ENCODE data around the gene AAR2.
A peak's percentile ranks its signal among the peaks of the same experiment; 100 is the strongest.

Gene AAR2

DNA sequence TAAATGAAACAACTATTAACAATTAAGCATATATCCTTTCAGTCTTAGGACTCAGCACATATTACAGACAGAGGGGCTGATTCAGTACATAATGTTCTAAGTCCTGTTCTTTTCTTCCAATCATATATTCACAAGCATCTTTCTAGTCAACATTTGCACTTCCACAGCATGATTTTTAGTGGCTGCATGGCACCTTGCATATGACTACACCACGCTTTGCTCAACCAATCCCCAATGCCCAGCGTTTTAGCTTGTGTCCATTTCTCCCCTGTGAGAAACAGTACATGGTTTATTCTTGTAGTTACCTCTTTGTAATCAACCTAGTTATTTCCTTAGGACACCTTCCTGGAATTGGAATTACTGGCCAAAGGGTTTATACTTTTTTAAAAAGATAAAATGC is 33.2 kb downstream of the AAR2 start:
- in situ Hi-C loops (cut with HindIII; ENCODE audit: low pct_ligation_motif_present, low sequenced_read_pairs), result no loop called here
- TF ChIP-seq, protein P1, sequence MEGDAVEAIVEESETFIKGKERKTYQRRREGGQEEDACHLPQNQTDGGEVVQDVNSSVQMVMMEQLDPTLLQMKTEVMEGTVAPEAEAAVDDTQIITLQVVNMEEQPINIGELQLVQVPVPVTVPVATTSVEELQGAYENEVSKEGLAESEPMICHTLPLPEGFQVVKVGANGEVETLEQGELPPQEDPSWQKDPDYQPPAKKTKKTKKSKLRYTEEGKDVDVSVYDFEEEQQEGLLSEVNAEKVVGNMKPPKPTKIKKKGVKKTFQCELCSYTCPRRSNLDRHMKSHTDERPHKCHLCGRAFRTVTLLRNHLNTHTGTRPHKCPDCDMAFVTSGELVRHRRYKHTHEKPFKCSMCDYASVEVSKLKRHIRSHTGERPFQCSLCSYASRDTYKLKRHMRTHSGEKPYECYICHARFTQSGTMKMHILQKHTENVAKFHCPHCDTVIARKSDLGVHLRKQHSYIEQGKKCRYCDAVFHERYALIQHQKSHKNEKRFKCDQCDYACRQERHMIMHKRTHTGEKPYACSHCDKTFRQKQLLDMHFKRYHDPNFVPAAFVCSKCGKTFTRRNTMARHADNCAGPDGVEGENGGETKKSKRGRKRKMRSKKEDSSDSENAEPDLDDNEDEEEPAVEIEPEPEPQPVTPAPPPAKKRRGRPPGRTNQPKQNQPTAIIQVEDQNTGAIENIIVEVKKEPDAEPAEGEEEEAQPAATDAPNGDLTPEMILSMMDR (IDR thresholded peaks at IDR 0.05; ENCODE audit: low read depth, low read length, missing control alignments), result no peak

DNA sequence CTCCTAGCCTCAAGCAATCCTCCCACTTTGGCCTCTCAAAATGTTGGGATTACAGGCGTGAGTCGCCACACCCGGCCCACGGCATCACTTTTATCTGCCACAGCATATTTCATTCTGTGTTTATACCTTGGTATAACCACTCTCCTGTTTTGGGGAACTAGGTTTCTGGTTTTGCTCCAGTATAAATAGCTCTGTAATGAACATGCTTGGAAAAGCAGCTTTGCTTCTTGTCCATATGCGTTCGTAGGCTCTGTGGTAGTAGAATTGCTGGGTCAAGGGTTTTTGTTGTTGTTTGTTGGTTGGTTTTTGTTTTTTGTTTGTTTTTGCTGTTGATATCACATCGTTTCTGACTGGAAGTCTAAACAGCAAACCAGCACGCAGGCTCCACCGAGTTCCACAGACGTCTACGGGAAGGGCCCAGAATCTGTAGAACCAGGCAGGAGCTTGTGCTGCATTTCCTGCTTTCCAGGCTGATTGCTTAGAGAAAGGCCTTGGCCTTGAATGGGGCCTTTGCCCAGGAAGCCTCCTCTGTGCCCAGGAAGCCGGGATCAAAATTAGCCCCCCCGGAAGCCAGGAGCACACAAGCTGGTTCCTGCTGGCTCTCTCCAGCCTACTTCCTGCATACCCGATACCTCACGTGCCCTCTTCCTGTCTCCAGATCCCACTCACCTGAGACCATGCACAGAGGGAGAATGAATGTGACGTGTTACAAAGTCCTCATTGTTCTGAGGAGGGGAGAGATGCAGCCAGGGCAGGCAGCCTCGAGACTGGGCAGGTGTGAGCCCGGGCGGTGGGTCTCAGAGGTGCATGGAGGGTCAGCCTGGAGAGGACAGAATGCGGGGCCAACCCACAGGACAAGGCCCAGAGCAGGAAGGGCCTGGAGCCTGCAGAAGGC is 34.7 kb downstream of the AAR2 start:
- in situ Hi-C loops (cut with HindIII; ENCODE audit: low pct_ligation_motif_present, low sequenced_read_pairs), result no loop called here
- no peak overlapping the region for H3K27ac ChIP-seq
- H3K36me3 ChIP-seq (replicated peaks), result no peaks in the 10 kb centered on the region
- no peak for DNase-seq
- peaks cover 11% of the 10 kb centered on the region for H3K27me3 ChIP-seq (replicated peaks)
- TF ChIP-seq, protein P1 (IDR thresholded peaks at IDR 0.05; ENCODE audit: low read depth, low read length, missing control alignments), result no peak
- H3K4me3 ChIP-seq (ENCODE audit: low read depth, low read length), result no peak overlapping the region

More for the DNA sequence above, 33.2 kb downstream of the AAR2 start:
- DNase-seq, result no peak
- Histone ChIP-seq H3K36me3 (replicated peaks) (no peaks in the 10 kb centered on the region), H3K27ac (no peak overlapping the region), H3K4me3 (ENCODE audit: low read depth, low read length) (no peak overlapping the region), H3K27me3 (replicated peaks) (peaks cover 9% of the 10 kb centered on the region)

DNA sequence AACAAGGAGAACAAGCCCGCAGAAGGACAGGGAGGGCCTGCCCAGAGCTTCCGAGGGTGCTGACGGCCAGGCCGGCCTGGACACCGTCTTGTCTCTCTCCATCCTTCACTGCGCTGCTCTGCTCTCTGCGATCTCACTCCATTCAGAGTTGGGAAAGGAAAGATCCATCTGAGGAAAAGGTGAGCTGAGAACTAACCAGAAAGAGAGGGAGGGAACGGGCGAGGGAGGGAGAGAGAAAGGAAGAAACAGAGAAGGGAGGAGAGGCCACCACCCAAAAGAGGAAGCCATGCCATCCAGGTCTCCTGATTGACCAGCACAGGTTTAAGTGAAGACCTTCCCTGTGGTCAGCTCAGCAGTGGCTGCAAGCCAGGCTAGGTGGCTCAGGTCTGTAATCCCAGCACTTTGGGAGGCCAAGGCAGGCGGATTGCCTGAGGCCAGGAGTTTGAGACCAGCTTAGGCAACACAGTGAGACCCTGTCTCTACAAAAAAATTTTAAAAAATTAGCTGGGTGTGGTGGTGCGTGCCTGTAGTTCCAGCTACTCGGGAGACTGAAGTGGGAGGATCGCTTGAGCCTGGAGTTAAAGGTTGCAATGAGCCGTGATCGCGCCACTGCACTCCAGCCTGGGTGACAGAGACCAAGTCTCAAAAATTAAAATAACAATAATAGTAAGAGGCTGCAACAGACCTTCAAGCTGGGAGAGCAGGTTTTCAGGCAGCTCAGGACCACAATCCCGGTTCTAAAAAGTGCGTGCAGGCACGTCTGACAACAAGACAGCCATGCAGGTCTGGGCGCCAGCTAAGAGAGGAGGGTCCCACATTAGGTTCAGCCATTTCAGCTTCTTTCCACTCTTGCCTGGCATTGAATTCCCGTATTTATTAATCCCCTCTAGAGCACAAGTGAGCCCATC is 35.6 kb downstream of the AAR2 start:
- TF ChIP-seq, protein P1 (IDR thresholded peaks at IDR 0.05; ENCODE audit: low read depth, low read length, missing control alignments), result no peak

DNA sequence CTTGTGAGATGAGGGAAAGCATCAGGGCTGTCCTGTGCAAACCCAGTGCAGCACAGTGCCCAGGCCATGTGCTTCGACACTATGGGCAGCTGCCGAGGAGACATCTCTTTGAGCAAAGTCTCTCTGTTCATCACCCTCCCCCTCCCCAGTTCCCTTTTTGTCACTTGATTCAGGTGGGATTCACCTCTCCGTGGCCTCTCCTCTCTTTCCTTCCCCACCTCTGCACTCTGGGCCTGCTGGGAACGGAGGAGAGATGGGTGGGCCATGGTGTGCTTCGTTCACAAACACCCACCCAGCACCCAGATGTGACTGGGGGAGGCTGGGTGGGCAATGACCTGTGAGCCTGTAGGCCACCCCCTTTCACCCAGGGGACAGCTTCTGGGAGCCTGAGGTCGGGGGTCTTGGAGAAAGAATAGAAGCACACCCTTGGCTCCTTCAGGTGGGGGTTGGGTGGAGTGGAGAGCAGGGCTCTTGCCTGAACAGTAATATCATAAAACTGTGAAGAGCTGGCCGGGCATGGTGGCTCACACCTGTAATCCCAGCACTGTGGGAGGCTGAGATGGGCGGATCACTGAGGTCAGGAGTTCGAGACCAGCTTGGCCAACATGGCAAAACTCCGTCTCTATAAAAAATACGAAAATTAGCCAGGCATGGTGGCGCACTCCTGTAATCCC is 36.4 kb downstream of the AAR2 start:
- no peak for DNase-seq
- TF ChIP-seq, protein P1 (IDR thresholded peaks at IDR 0.05; ENCODE audit: low read depth, low read length, missing control alignments), result no peak
- H3K36me3 ChIP-seq (replicated peaks), result no peaks in the 10 kb centered on the region
- H3K27me3 ChIP-seq (replicated peaks), result peaks cover 13% of the 10 kb centered on the region
- no peak overlapping the region for H3K4me3 ChIP-seq (ENCODE audit: low read depth, low read length)
- in situ Hi-C loops (cut with HindIII; ENCODE audit: low pct_ligation_motif_present, low sequenced_read_pairs), result no loop called here
- no peak overlapping the region for H3K27ac ChIP-seq

More for the DNA sequence above, 35.6 kb downstream of the AAR2 start:
- H3K4me3 ChIP-seq (ENCODE audit: low read depth, low read length), result no peak overlapping the region
- H3K36me3 ChIP-seq (replicated peaks), result no peaks in the 10 kb centered on the region
- no peak for DNase-seq
- in situ Hi-C loops (cut with HindIII; ENCODE audit: low pct_ligation_motif_present, low sequenced_read_pairs), result no loop called here
- peaks cover 11% of the 10 kb centered on the region for H3K27me3 ChIP-seq (replicated peaks)
- no peak overlapping the region for H3K27ac ChIP-seq

DNA sequence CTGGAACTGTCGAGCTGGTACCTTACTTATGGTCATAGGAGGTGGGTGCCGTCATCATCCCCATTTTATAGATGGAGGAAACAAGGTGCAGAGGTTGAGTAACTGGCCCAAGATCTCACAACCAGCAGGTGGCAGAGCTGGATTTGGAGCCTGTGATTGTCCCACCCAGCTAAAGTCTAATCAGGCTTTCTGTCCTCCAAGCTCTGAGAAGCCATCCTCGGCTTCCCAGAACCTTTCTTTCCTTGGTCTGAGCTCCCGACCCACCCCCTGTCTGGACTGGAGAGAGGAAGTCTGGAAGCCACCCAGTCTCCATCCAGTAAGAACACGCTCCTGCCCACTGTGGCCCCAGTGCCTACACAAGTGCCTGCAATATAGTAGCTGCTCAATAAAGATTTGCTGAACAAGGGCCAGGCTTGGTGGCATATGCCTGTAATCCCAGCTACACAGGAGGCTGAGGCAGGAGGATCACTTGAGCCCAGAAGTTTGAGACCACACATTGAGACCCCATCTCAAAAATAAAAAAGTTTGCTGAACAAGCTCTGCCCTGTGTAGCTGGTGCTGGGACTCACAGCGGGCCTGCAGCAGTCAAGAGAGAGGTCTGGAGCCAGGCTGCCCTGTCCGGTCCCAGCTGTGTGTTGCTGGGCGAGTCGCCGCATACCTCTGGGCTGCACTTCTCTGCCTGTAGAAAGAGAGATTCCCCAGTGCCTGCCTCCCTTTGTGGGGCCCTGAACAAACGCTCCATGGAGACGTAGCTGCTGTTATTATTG is 37.3 kb downstream of the AAR2 start:
- peak; percentile 6 for DNase-seq
- peaks cover 13% of the 10 kb centered on the region for H3K27me3 ChIP-seq (replicated peaks)
- in situ Hi-C loops (cut with HindIII; ENCODE audit: low pct_ligation_motif_present, low sequenced_read_pairs), result no loop called here

More for the DNA sequence above, 37.3 kb downstream of the AAR2 start:
- Histone ChIP-seq H3K4me3 (ENCODE audit: low read depth, low read length) (no peak overlapping the region), H3K36me3 (replicated peaks) (no peaks in the 10 kb centered on the region), H3K27ac (no peak overlapping the region)
- TF ChIP-seq, protein P1 (IDR thresholded peaks at IDR 0.05; ENCODE audit: low read depth, low read length, missing control alignments), result peak; percentile 65
